ENCODE results near the gene ADAMTS18.

Gene ADAMTS18

DNA sequence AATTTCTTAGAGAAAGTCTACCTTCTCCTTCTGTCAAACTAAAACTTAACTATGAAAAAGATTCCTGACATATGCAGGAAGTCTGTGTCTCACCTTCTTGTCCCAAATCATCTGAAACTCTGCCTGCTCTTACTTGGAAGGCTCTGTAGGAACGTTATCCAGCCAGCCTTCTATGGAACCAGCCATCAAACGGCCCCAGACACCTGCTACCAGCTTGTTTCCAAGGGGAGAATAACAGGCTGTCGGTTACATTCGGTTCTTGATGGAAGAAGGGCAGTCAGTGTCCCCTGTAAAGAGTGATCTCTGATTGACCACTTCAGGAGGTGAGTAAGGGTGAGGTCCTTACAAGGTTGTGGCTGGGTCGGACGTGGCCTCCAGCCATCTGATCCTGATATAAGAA is 1.7 kb downstream of the ADAMTS18 start:
- no peak for DNase-seq

DNA sequence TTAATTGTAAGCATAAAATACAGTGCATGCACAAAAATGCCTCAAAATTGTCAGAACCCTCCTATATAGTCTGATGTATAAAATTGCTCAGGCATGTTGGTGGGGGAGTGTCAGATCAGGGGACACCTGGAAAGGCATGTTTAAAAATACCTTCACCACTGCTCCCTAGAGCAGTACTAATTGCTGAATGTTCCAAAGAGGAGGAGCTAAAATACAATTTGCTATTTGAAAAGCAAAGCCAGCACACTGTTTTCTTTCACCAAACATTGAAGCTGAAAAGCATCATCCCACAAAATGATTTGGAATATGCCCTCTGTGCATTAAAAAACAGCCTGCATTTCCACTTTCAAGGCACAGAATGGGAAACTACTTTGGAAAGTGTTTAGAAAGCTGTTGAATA is 2.6 kb downstream of the ADAMTS18 start:
- no peak for DNase-seq

DNA sequence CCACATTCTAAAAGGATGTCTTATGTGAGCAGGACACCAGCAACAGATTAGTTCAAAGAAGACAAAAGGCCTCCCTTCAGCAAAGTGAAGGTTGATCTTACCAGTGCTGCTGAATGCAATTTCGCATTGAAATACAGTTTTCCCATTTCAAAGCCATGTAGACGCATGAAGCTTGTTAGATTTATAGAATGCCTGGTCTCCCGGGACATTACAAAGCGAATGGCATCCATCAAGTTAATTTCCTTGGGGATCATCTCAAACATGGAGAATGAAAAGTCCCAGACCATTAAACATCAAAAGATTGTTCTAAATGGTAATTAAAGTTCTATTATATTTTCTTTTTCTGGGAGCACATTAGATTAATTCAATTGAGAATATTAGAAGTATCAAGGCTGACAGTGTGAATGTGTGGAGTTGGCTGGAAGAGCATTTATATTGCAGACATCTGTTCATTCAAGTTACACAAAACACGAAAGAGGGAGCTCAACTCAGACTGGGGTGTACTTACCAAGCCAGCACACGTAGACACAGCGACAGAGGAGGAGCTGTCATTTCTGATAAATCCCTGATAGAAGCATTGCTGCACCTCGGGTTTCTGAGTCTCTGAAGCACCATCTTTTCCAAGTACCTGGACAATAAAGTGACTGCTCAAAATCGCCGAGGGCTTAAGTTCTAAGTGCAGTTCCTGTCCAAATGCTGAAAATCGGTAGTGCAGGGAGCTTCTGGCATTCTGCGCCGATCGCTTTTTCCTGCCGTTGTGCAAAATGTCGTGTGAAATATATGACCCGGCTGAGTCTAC is 3.8 kb downstream of the ADAMTS18 start:
- DNase-seq = no peak

DNA sequence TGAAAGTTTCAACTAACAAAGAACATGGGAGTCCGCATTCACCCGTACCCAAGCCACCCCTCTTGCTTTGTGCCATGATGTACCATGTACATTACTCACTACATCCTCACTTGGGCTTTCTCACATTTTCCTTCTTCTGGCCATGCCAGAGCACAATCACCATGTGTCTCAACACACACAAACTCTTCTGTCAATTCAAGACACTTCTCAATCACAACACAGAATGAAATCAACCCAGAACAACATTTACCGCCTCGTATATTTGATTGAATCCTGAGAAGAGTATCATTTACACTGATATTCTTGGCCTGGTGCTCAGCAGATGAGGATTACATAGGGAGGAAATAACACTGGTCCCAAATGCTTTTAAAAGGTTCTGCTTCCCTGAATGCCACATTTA is 4.5 kb downstream of the ADAMTS18 start:
- no peak for DNase-seq

DNA sequence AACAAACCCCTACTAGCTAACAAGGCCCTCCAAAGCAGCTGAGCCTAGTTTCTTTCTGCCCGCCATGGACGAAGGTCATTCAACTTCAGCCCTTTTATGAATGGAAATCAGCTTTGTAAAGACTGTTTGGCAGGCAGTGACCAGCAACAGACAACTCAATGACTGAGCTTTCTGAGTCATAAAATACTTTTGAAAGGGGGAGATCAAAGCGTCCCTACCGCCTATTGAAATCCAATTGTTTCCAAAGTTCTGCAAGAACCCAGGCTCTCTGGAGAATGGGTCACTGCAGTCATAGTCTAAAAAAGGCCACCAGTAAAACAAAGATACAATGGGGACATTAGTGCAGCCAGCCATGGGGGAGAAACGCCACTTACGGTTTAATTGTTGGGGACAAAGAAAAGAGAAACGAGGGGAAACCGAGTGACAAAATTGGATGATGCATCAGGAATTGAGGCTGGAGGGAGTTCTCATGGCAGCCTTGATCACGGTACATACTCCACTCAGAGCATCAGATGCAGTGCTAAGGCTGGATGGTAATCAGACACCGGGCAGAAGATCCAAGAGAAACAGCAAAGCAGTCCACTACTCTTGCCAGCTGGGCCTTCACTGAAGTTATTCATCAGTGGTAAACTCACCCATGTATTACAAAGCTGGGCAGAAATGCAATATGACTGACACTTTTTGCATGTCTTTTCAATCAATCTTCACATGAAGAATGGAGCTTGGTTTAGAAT is 9.8 kb downstream of the ADAMTS18 start:
- DNase-seq = no peak

DNA sequence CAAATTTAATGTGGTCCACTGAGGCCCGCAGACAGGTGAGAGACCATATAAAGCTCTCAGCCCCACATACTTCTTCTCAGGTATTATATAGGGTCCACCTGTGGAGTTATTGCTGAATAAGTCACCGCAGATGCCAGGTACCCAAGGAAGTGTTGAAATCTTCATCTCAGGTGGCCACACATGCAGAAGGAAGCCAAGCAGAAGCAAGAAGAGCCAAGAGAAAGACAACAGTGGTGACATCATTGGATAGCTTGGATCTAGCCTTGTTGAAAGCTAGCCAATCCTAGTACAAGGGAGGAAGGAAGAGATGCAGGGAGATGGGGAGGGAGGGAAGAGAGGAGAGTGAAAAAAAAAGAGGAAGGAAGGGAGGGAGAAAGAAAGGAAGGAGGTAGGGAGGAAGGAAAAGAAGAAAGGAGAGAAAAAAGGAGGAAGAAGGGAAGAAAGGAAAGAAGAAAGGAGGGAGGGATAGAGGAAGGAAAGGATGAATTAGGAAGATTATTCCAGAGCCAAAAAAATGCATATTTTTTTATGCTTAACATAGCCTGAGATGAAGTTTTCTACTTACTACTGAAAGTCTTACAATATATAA is 12.5 kb downstream of the ADAMTS18 start:
- DNase-seq = no peak

DNA sequence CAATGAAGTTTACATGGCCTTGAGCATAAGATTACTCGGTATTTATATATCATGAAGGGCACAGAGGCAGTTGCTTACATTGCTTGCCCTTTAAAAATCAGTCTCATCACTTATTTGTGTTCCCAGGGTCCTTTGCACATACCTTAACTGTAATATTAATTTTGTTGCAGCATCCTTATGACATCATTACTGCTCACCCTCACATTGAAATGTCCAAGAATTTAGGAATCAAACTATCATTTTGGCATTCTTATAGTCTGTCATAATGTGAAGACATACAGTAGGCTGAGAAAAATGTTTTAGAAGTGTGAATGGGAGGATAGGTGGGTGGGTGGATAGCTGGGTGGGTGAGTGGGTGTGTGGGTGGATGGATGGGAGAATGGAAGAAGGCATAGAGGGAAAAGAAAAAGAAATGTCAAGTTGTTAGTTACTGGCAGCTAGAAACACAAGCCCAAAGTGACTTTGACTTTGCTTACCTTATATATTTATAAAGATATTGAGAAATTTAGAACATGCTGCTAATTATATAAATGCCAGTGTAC is 17.8 kb downstream of the ADAMTS18 start:
- no peak for DNase-seq

DNA sequence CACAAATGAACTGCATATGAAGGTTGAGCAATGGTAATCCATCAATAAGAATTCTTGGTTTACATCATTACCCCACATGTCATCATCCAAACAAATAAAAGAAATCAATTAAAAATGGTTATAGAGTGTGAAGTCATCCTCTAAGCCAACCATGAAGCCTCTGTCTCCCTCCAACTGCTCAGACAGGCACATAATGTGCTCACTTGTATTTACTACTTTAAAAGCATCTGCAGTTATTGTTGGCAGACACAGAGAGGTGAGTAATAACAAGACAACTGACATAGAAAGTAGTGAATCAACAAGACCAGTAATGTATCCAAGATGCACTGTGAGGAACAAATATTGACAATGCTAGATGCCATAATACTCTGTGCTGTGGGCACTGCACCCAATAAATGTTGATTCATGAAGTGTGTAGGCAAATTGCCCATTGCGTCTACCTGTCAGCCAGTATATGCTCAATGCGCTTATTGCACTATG is 20.0 kb downstream of the ADAMTS18 start:
- no peak for DNase-seq

DNA sequence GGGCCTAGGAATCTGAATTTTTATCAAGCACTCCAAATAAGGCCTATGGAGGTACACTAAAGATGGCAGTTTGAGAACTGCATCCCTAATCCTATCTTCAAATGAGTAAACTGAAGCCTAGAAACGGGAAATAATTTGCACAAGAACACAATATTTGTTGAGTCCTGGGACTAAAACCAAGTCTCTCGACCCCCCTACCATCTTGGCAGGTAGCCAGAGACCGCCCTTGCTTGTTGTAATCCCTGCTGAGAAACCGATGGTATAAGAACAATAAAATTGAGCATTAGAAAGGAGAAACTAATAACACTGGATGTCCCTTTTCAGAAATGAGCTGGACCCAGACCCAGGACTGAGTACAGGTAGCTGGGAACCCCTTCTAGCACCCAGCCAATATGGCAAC is 24.4 kb downstream of the ADAMTS18 start:
- no peak for DNase-seq

DNA sequence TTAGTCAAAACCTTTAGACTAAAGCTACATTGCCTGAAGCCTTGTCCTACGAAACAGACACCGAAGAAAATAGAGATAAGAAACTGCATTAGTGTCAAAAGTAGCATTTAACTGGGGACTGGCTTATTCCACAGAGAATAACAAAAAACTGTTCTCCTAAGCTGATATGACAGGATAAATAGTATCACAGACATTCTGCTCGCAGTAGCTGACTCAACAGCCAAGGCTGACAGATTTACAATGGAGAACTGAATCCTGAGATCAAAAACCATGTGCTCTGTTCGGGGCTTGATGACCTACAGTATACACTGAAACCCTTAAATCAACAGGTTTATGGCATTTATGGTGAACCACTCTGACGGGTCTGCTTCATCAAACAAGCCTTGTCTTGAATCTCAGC is 25.5 kb downstream of the ADAMTS18 start:
- no peak for DNase-seq

DNA sequence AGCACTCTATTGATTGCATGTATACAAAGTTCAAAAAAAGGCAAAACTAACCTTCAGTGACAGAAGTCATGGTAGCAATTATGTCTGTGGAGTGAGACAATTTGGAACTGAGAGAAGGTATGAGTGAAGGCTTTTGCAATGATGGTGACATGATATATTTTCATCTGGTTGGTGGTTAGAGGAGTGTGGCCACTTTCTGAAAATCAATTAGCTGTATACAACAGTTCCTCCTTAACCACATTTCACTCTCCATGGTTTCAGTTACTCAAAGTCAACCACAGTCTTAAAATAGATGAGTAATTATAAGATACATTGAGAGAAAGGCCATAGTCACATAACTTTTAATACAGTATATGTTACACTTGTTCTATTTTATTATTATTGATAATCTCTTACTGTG is 26.2 kb downstream of the ADAMTS18 start:
- no peak for DNase-seq

DNA sequence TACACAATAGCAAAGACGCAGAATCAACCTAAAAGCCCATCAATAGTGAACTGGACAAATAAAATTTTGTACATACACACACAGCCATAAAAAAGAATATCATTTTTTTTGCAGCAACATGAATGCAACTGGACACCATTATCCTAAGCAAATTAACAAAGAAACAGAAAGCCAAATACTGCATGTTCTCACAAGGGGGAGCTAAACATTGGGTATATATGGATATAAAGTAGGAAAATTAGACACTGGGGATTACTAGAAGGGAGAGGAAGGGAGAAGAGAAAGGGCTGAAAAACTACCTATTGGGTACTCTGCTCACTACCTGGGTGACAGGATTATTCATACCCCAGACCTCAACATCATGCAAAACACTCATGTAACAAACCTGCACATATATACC is 28.2 kb downstream of the ADAMTS18 start:
- no peak for DNase-seq

DNA sequence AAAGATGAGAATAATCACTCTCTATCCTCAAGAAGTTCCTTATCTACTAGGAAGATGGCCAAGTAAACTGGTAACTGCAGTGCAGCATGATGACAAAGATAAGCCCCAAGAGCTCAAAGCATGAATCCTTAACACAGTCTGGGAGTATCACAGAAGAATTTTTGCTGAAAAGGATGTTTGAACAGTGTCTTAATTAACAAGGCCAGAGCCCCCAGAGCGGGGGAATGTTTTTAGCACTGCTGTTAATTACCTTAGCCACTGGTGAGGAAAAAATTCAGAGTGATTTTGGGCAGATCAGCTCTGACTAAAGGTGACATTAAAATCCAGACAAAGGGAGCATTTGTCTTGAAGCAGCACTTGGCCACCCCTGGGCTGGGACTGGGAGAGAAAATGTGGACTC is 30.1 kb downstream of the ADAMTS18 start:
- DNase-seq = no peak

DNA sequence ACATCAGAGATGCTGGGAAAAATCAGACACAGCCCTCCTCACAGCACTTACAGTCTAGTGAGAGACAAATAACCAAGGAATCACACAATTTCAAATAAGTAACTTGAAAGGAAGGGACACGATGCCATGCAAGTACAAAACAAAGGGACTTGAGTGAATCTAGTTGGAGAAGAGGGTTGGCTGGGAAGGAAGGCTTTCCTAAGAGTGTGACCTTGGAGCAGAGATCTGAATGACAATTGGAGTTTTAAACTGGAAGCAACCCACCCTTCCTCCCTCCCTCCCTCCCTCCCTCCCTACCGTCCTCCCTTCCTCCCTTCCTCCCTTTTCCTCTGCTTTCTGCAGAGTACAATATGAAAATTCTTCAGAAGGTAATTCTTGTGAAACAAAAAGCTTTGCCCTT is 31.1 kb downstream of the ADAMTS18 start:
- no peak for DNase-seq

DNA sequence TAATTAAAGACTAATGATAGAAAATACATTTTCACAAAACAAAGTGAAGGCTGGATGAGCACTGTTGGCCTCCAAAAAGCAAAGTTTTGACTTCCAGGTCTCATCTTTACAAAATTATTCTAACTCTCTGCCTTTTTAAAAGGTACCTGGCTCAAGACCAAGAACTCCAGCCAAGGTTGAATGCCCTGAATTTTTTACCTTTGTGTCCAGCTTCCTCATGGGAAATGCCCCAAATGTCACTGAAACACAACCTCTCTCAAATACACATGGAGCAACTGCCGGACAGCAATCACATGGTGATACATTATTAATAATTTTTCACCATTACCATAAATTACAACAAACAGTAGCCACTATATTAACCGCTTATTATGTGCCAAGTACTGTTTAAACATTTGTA is 32.2 kb downstream of the ADAMTS18 start:
- no peak for DNase-seq

DNA sequence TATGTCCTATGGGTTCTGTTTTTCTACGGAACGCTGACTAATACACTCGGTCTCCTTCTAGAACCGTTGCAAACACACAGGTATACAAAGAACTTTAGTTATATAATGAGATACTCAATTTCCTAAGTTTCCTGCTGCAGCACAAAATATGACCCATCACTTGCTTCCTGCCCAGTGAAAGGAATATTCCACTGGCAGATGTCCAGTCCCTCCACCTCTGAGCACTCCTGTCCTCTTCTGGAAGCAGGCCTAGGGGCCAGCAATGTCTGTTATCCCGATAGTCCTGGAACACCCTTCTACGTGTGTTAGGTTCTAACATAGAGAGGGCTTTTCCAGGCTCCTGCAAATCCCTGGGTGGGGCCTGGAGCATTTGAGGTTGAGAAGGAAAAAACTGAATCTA is 32.7 kb downstream of the ADAMTS18 start:
- no peak for DNase-seq

DNA sequence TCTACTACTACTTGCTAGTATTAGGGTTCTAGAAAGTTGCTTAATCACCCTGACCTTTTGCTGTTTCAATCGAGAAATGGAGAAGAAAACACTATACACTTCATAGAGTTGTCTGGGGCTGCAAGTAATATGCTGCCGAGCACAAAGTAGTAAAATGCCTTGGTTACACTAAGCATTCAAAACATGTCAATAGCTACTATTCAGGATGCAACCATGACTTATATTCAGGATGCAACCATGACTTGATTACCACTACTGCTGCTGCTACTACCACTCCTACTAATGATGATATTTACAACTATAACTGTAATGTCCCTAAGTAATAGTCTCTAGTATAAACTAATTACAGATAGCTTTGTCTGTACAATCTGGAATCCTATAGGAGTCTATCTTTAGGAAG is 35.3 kb downstream of the ADAMTS18 start:
- DNase-seq = no peak

DNA sequence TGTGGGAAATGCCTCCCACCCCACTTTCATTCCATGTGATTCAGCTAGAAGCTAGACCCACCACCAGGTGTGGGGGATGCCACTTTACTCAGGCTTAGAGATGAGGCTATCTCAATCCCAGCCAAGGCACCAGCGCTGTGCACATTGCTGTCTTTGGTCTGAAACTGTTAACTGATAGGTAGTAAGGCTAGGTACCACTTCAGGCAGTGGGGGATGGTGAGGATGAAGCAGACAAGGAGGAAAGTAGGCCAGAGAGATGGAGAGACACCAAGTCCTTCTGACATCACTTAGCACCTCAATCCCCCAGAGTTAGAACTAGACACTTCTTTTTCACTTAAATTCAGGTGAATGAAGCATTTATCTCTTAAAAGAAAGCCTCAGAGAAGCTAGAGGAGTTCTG is 35.8 kb downstream of the ADAMTS18 start:
- DNase-seq = no peak

DNA sequence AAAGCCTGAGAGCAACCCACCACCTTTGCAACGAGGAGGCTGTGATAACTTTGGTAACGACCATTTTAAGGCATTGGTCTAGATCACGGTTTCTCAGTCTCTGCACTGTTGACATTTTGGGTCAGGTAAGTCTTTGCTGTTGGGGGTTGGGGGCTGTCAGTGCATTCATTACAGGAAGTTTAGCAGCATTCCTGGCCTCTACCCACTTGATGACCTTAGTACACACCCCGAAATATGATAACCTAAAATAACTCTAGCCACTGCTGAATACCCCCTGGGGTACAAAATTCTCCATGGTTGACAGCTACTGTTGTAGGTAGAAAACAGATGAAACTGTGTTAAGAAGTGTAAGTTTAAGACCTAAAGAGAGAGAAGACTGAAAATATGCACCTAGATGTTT is 36.3 kb downstream of the ADAMTS18 start:
- DNase-seq = no peak

DNA sequence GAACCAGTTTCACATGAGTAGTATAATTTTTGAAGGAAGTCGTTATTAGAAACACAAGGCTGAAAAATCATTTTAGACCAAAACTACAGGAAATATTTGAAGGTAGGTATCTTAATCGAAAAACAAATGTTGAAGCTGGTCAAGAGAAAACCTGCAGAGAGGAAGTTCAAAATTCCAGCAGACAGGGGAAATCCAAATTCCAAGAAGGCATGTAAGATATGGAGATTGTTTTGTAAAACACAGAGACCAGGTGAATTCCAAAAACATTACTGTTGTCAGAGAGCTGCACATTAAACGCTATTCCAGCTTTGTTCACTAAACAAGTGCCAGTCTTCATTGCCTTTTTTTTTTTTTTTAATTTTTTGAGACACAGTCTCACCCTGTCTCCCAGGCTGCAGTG is 38.4 kb downstream of the ADAMTS18 start:
- no peak for DNase-seq

DNA sequence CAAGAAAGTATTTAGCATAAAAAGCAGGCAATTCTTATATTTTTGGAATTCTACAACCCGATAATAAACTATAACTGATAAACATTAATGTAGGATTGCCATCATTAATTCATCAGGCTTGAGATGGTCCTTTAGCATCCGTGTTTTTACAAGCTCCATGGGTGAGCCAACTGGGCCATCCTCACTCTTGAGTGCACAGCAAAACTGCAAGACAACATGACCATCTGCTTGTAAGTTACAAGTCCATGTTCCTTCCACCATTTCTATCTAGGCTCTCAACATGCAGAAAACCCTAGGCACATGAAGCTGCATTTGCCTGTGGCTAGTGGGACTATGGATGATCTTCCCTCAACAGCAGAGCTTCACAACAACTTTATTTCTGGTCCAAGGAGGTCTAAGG is 40.1 kb downstream of the ADAMTS18 start:
- DNase-seq = no peak

DNA sequence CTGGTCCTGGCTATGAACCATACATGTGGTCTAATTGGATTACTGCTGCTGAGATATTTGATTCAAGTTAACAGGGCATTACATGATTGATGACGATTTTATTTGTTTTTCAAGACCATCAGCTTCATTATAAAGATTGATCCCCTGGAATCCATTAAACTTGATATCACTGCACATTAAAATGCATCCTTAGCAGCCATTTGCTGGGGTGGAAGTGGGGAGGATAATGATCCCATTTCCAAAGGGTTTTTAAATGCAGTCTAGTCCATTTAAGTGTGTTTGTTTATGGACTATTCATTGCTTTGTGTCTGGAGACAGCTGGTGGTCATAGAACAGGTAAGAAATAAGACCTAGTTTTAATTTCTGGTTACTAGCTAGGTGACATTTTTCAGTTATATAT is 40.9 kb downstream of the ADAMTS18 start:
- no peak for DNase-seq

DNA sequence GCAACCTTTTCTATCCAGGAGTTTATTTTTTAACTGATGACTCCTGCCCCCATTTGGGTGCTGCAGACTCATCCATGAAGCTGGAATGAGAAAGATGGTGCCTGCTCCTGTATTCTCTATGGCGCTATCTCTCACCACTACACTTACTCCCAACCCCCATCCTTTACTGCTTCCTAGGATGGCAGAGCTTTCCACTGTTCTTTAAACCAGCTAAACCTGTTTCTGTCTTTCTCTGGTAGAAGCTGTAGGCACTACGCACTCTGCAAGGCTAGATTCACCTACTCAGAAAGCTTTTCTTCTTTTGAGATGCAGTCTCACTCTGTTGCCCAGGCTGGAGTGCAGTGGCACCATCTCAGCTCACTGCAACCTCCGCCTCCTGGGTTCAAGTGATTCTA is 47.0 kb downstream of the ADAMTS18 start:
- no peak for DNase-seq
